Measurements from ENCODE around the gene BICRAL.
A peak's percentile ranks its signal among the peaks of the same experiment; 100 is the strongest.
"Not testable (repeated sequence)": the region's sequence is repeated elsewhere in the genome, so short reads cannot be mapped to it uniquely, and the experiment has no call there.

BICRAL gene, protein sequence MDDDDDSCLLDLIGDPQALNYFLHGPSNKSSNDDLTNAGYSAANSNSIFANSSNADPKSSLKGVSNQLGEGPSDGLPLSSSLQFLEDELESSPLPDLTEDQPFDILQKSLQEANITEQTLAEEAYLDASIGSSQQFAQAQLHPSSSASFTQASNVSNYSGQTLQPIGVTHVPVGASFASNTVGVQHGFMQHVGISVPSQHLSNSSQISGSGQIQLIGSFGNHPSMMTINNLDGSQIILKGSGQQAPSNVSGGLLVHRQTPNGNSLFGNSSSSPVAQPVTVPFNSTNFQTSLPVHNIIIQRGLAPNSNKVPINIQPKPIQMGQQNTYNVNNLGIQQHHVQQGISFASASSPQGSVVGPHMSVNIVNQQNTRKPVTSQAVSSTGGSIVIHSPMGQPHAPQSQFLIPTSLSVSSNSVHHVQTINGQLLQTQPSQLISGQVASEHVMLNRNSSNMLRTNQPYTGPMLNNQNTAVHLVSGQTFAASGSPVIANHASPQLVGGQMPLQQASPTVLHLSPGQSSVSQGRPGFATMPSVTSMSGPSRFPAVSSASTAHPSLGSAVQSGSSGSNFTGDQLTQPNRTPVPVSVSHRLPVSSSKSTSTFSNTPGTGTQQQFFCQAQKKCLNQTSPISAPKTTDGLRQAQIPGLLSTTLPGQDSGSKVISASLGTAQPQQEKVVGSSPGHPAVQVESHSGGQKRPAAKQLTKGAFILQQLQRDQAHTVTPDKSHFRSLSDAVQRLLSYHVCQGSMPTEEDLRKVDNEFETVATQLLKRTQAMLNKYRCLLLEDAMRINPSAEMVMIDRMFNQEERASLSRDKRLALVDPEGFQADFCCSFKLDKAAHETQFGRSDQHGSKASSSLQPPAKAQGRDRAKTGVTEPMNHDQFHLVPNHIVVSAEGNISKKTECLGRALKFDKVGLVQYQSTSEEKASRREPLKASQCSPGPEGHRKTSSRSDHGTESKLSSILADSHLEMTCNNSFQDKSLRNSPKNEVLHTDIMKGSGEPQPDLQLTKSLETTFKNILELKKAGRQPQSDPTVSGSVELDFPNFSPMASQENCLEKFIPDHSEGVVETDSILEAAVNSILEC

DNA sequence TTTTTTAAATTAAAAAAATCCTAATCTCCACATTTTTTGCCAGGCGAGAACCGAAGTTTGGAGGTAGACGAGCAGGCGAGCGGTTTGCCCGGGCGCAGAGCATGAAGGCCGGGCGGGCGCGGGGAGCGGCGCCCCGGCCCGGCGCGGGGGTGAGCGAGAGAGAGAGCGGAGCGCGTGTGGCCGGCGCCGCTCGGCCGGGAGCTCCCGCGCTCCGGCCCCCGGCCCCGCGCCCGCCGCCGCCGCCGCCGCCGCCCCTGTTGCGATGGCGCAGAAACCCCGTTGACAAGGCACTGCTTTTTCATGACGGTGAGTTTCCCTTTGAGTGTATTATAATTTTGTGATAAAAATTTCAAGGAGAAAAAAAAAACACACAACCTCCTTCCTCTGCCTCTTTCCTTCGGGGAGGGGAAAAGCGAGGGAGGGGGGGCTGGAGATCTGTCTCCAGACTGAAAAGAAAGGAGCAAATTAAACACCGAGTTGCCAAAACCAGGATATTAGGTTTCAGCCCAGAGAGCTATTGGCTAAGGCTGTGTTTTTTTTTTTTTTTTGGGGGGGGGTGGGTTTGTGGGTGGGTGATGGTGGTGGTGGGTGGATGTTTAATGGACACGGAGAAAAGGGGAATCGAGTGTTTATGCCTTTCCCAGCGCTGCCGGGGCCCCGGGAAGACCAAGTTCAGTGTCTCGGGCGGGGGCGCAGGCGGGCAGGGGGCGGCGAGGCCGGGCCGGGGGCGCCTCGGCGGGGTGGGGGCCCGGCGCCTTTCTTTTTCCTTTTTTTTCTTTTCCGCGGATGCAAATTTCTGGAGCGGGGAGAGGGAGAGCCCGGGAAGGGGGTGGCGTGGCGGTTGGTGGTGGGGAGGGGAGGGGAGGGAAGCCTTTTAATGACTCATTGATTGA is at the start of gene BICRAL:
Gene BICRAL (plus strand): TSS at position 257 of the 893 bp plus-strand sequence. CDS start 39,971 bp downstream, outside the sequence.
- DNase-seq, result peak; percentile 54

DNA sequence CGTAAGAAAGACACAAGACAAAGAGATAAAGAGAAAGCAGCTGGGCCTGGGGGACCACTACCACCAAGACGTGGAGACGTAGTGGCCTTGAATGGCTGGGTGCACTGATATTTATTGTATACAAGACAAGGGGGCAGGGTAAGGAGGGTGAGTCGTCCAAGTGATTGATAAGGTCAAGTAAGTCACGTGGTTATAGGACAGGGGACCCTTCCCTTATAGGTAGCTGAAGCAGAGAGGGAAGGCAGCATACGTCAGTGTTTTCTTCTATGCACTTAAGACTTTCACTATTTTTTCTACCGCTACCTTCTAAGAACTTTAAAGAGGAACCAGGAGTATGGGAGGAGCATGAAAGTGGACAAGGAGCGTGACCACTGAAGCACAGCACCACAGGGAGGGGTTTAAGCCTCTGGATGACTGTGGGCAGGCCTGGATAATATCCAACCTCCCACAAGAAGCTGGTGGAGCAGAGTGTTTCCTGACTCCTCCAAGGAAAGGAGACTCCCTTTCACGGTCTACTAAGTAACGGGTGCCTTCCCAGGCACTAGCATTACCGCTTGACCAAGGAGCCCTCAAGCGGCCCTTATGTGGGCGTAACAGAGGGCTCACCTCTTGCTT is 47.9 kb upstream of the BICRAL start:
- DNase-seq, result not testable (repeated sequence)

DNA sequence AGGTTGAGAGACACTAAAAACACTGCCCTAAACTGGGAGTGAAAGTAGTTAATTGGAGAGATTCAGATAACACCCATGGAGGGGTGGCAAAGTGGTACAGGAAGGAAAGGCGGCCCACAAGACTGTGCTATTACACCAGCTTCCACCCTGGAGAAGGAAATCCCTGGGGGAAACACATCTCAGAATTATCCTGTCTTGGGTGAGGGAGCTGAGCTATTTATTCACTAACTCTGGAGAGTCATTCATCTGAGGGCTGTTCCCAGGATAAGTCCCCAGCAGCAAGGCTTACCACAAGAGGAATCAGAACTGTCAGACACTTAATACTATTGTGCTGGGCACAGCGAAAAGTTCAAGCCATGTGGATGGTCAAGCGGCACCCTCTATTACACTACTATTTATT is 45.9 kb upstream of the BICRAL start:
- no peak for DNase-seq

DNA sequence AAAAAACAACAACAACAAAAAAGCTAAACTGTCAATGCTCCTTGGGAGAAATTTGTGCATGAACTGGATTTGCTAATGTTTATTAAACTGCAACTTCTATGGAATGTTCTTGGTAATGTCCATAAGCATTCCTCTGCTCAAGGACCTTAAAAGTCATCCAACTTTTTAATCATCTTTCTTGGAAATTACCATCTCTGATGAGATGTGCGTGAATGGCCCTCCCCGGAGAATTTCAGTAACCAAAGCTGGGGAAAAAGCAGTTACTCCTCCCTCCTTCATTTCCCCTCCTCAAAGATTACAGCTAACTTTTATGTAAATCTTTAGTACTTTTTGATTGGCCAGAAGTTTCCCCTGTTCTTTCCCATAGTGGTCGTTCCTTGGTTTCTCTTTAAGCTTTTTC is 41.1 kb upstream of the BICRAL start:
- DNase-seq, result no peak

DNA sequence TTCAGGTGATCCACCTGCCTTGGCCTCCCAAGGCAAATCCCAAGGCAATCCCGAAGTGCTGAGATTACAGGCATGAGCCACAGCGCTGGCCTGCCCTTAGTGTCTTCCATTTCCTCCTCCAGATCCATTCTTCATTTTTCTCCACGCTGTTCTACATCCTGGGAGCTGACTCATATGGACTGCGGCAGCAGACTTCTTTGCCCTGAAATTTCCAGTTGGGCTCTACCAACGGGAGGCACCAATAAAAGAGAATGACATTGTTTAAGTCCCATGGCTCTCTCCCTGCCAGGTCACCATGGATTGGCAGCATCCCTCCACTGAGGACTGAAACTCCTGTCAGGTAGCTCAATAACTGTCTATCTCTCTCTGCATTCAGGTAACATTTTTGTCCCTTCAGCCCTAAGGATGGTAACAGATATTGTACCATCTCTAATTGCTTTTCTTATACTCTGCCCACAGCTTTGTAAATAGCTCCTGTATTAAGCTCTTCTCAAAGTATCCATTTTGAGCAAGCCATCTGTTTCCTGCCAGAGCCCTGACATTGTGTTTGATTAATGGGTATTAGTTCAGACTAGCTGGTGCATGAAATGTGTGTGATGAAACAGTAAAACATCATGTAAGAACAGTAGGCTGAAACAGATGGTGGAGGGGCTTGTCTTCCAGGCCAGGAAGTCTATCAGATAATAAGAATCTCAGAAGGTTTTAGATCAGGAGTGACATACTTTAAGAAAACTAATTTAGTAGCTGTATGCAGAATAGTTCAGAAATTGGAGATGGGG is 39.5 kb upstream of the BICRAL start:
- DNase-seq, result peak; percentile 79

DNA sequence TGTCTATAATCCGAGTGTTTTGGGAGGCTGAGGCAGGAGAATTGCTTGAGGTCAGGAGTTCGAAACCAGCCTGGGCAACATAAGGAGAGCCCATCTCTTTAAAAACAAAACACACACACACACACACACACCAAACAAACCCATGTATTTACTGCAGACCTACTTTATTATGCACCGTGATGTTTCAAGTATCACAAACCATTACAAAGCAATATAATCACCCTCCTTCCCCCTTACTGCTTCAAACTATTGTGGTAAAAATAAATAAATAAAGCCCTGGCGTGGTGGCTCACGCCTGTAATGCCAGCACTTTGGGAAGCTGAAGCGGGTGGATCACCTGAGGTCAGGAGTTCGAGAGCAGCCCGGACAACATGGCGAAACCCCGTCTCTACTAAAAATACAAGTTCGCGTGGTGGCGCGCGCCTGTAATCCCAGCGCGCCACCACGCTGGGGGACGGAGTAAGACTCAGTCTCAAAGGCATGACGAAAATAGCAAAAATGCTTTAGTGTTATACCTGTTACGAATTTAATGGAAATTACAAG is 37.4 kb upstream of the BICRAL start:
- DNase-seq, result no peak

DNA sequence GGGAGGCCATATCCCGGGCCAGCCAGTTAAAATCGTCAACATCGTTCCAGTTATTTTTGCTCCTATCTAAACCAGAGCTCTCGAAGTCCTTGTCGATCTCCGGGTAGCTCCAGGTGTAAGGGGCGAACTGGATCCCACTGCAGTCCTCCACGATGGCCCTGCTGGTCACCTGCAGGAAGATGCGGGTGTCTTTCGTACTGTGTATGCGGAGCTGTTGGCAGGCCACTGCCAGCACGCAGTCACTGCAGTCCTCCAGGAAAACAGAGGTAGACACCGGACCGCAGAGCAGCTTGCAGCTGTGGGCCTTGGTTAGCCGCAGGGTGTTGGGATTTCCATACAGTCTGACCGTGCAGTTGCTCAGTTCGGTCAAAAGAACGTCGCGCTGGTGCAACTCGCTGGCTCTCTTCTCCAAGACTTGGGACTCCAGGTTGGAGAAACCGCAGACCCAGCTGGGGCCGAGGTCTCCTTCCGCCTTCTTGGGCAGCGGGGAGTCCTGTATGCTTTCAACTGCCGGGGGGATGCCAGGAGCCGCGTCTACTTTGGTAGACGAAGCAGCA is 36.7 kb upstream of the BICRAL start:
- no peak for DNase-seq

DNA sequence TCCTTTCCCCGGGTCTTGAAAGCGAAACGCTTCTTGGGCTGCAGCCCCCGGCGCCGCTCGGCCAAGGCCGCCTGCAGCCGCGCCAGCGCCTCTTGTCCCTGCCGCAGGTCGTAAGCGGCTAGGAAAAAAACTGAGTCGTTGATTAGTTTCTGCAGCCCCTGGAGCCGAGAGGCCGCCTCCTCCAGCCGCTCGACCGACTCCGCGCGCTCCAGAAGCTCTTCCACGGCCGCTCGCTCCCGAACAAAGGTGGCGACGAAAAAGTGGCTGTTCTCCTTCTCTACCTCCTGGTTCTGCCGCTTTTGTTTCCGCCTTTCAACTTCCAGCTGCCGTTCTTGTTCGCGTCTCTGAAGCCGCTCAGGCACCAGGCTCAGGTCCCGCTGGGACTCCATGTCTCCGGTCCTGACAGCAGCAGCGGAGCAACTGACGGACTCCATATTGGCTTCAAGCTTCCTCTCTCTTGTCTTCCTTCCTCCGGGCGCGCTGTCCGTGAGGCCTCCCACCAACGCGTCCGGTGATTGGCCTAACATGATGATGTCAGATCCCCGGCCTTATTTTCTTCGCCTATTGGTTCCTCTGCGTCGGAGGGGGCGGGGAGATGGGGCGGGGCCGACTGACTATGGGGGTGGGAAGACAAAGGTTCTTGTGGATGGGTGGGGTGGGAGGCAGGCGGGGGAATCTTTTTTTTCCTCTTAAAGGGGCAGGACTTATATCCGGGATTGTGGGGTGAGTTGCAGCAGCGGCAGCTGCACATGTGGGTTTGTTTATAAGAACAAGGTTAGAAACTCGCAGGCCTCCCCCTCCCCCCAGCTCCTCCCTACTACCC is 36.0 kb upstream of the BICRAL start, which contains the start of gene TBCC:
Gene TBCC (minus strand): TSS at position 464 of the 823 bp plus-strand sequence. CDS start 30 bp downstream, at position 434.
- DNase-seq, result peak; percentile 87

DNA sequence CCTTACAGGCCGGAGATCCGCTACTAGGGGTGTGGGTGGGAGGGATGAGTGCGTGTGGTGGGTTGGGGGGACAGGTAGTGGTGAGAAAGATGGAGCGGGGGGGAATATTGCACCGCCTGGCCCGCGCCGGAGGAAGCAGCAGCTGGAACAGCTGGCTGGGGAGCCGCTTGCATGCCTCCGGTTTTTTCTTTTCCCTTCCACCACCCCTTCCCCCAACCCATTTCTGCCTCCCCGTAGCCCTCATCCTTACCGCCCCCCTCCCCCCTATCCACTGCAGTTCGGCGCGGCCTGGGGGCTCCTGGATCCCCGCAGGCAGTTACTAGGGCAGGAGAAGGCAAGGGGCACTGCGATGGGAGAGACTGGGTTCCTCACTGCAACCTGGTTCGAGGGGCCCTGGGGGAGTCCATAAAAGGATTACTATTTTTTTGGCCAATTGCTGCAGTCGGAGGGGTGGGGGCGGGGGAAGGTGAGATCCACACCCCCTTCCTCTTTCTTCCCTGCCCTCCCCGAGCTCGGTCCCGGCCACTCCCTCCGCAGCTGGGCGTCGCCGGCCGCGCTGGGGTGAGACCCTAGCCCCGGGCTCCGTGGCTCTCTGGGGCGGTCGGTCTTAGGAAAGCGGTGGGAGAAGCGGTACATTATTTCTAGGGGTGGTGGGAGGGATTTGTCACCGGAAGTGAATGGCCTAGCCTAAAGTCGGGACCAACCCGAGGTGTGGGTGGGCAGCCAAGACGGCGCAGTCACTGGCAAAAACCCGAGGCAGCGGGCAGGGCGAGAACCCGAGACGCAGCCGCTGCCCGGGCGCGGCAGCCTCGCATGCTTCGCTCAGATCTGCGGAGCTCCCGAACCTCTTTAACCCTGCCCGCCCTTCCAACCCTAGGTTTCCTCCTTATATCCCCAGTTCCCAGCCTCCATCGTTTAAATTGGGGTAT is 35.1 kb upstream of the BICRAL start:
- peak; percentile 48 for DNase-seq

DNA sequence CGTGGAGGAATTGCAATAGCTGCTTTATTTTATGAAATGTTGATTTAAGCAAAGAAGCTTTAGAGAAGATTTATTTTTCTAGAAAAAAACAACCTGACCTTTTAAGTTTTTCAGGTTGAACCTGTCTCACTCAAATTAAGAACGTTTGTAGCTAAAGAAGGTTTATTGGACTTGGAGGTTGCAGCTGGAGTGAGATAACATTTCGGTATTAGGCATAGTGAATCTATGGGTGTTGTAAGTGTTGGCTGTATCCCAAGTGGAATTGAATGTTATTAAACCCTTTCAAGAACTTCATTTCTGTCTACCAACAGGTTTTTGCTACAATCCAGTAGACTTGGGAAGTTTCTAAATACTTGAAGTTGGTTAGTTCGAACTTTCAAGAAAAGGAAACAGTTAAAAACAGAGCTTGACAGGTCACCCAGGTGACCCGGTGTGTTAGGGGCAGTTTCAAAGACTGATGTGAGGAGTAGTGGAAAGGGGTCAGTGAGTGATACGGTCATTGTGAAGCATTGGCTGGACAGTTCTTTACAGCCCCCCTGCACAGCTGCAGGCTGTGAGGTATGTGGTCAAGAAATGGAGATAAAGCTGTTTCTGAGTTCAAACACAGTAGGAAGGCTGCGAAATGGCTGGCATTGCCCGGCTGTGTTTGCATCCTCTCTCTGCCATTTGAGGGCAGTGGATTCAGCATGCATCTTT is 33.5 kb upstream of the BICRAL start:
- DNase-seq, result no peak

DNA sequence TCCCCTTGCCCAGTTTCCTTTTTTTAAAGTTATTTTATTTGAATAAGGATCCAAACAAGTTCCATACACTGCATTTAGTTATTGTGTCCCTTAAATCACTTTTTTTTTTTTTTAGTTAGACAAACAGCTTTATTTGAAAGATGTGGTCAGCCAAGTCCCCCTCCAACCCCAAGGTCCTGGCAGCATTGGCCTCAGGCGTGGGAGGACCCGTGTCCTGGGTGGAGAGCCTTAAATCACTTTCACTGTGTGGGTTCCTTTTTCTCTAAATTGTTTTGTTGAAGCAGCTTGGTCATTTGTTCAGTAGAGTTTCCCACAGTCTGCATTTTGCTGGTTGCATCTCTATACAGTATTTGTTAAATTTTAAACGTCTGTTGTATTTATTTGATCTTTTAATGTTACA is 30.8 kb upstream of the BICRAL start:
- no peak for DNase-seq

DNA sequence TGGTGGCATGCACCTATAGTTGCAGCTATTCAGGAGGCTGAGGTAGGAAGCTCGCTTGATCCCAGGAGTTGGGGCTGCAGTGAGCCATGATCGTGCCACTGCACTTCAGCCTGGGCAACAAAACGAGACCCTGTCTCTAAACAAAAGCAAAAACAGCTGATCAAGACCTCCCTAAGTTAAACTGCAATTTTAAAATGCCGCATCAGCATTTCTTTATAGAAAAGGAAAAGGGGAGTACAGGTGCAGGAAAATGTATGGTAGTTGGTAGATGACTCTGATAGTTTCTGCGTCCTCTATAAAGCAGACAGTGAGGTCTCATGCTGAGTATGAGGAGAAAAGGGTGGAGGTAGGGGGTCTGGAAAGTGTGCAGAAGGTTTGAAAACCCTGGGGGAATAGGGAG is 27.1 kb upstream of the BICRAL start:
- no peak for DNase-seq

DNA sequence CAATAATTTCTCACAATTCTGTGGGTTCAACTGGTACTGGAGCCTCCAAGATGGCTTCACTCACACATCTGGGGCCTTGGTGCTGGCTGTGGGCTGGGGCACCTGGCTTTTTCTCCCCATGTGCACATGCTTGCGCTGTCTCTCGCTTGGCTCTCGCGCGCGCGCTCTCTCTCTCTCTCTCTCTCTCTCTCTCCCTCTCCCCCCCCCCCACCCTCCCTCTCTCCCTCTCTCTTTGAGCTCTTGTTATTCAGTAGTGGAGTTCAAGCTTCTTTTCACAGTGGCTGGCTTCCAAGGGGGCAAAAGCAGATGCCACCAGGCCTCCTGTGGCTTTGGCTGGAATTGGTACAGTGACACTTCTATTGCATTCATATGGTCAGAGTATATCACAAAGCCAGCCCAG is 25.1 kb upstream of the BICRAL start:
- no peak for DNase-seq

DNA sequence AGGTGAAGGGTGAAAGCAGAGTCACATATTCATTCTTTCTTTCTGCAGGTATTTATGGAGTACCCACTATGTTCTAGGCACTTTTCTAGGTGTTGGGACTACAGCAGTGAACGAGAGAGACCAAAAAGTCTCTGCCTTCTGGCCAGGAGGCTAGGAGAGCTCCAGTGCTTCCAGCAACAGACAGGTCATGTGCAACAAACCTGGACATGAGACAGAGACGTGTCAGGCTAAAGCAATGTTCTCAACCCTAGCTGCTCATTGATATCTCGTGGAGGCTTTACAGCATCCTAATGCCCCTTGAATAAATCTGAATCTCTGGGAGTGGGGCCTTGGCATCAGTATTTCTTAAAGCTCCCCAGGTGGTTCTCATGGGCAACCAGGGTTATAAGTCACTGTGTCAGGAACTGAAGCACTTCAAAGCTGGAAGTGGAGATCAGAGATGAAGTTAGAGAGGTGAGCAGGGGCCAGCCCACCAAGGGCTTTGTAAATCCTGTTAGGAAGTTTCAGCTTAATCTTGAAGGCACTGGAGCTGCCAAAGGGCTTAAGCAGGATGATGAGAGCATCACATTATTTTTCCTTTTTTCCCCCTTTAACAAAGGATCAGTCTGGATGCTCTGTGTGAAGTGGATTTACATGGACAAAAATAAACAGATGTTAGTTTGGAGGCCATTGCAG is 23.0 kb upstream of the BICRAL start:
- no peak for DNase-seq

DNA sequence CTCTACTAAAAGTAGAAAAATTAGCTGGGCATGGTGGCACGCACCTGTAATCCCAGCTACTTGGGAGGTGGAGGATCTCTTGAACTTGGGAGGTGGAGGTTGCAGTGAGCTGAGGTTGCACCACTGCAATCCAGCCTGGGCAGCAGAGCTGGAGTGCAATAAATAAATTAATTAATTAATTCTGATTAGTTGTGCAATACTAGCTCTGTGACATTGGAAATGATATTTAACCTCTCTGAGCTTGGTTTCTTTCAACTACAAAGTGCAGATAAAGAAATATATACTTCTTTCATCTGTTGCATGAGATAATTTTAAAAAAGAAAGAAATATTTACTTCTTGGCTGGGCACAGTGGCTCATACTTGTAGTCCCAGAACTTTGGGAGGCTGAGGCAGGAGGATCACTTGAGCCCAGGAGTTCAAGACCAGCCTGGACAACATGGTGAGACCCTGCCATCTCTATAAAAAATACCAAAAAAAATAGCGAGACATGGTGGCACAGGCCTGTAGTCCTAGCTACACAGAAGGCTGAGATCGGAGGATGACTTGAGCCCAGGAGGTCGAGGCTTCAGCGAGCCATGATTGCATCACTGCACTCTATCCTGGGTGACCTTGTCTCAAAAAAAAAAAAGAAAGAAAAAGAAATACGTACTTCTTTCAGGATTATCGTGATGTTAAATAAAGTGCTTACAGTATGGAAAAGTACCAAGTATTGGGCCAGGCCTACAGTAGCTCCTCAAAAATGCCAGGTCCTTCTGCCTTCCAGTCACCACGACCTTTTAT is 20.4 kb upstream of the BICRAL start:
- no peak for DNase-seq

DNA sequence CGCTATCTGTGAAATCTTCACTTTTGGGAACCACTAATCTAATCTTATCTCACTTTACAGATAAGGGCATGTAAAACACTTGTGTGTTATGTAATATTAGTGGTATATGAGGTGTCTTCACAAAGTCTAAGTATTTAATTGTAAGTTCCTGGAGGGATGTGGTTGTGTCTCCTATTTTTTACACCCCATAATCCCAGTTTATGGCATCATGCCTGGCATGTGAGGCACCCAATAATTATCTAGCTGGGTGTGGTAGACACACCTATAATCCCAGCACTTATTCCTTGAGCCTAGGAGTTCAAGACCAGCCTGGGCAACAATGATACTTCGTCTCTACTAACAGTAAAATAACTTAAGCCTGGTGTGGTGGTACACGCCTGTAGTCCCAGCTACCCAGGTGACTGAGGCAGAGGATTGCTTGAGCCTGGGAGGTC is 19.4 kb upstream of the BICRAL start:
- DNase-seq, result no peak

Data from NCI-H2081 treated with DMSO at 0.1 percent for 48 hours (cell line).